WTC11 (cell line): ENCODE measurements around the gene GFOD2. TPM values are rescaled to one million over a fixed set of nuclear protein-coding genes. Genes with fewer than 3 reads are reported as not detected.

Experiments used
- ATAC-seq: fragments of 200-7000 bp; cut with Tn5 transposase; 2 replicates; pipeline ENCODE4 v1.10.0; 2021; ENCODE audit warnings: mild to moderate bottlenecking, moderate library complexity
- CTCF ChIA-PET: fragments of 300-600 bp; sonication (Branson Sonifier 250); formaldehyde crosslinking; loops from one replicate; lab custom pipeline; 2021; ENCODE audit warnings: antibody characterized with exemption; lab: Charles Lee
- POLR2A ChIA-PET: fragments of 350-600 bp; sonication (Branson Sonifier 250); formaldehyde crosslinking; loops from one replicate; lab custom pipeline; 2021; ENCODE audit warnings: antibody characterized with exemption; lab: Charles Lee
- DNase-seq: peaks from one replicate; pipeline ENCODE4 v3.0.0; 2021; ENCODE audit warnings: low spot score
- H3K27ac Mint-ChIP-seq: 2 replicates; pipeline ENCODE4 v1.8.0; 2021; ENCODE audit warnings: mixed read lengths
- H3K27me3 Mint-ChIP-seq: 2 replicates; pipeline ENCODE4 v1.8.0; 2021; ENCODE audit warnings: low read depth, mild to moderate bottlenecking, moderate library complexity, mixed read lengths
- H3K36me3 Mint-ChIP-seq: 2 replicates; pipeline ENCODE4 v1.8.0; 2021; ENCODE audit warnings: mixed read lengths
- H3K4me1 Mint-ChIP-seq: 2 replicates; pipeline ENCODE4 v1.8.0; 2022; ENCODE audit warnings: mixed read lengths
- H3K4me3 Mint-ChIP-seq: 2 replicates; pipeline ENCODE4 v1.8.0; 2021; ENCODE audit warnings: mild to moderate bottlenecking, moderate library complexity, mixed read lengths
- H3K9me3 Mint-ChIP-seq: 2 replicates; pipeline ENCODE4 v1.8.0; 2021; ENCODE audit warnings: mixed read lengths
- ATF1 ChIP-seq: sonication (generic); formaldehyde crosslinking; IDR thresholded peaks from 2 replicates; pipeline ENCODE4 v1.8.1; 2023; ENCODE audit warnings: mild to moderate bottlenecking, moderate library complexity, missing genetic modification reagents
- CREM ChIP-seq: sonication (generic); formaldehyde crosslinking; IDR thresholded peaks from 2 replicates; pipeline ENCODE4 v1.8.1; 2022; ENCODE audit warnings: mild to moderate bottlenecking, missing genetic modification reagents, moderate library complexity
- E2F4 ChIP-seq: sonication (generic); formaldehyde crosslinking; IDR thresholded peaks from 2 replicates; pipeline ENCODE4 v1.8.1; 2022; ENCODE audit warnings: low read depth, mild to moderate bottlenecking, moderate library complexity, missing genetic modification reagents, borderline replicate concordance
- ERG ChIP-seq: fragments of 250-450 bp; sonication (Bioruptor Pico); IDR thresholded peaks from 2 replicates; pipeline ENCODE4 v1.8.0; 2021; ENCODE audit warnings: mild to moderate bottlenecking
- ESRRA ChIP-seq: sonication (generic); formaldehyde crosslinking; IDR thresholded peaks from 2 replicates; pipeline ENCODE4 v1.8.1; 2022; ENCODE audit warnings: mild to moderate bottlenecking, missing genetic modification reagents, borderline replicate concordance
- ETV6 ChIP-seq: sonication (generic); formaldehyde crosslinking; IDR thresholded peaks from 2 replicates; pipeline ENCODE4 v1.8.1; 2022; ENCODE audit warnings: mild to moderate bottlenecking, missing genetic modification reagents
- FOXJ3 ChIP-seq: sonication (generic); formaldehyde crosslinking; IDR thresholded peaks from 2 replicates; pipeline ENCODE4 v1.9.0; 2021; ENCODE audit warnings: missing genetic modification reagents, mild to moderate bottlenecking, borderline replicate concordance
- GABPB1 ChIP-seq: sonication (generic); formaldehyde crosslinking; IDR thresholded peaks from 2 replicates; pipeline ENCODE4 v1.8.1; 2023; ENCODE audit warnings: mild to moderate bottlenecking, missing genetic modification reagents
- GRHL2 ChIP-seq: fragments of 250-450 bp; sonication (Bioruptor Pico); IDR thresholded peaks from 2 replicates; pipeline ENCODE4 v1.8.0; 2022; ENCODE audit warnings: mild to moderate bottlenecking, moderate library complexity; ENCODE audit not compliant: insufficient replicate concordance, severe bottlenecking
- GTF2I ChIP-seq: fragments of 250-450 bp; sonication (Bioruptor Pico); conservative IDR thresholded peaks from 2 replicates; pipeline ENCODE4 v1.4.0; 2021; ENCODE audit warnings: mild to moderate bottlenecking
- MAX ChIP-seq: sonication (generic); formaldehyde crosslinking; IDR thresholded peaks from 2 replicates; pipeline ENCODE4 v1.8.0; 2022; ENCODE audit warnings: mild to moderate bottlenecking, missing genetic modification reagents
- MXD4 ChIP-seq: fragments of 250-450 bp; sonication (Bioruptor Pico); IDR thresholded peaks from 2 replicates; pipeline ENCODE4 v1.8.0; 2021; ENCODE audit warnings: mild to moderate bottlenecking, moderate library complexity, borderline replicate concordance
- NR3C1 ChIP-seq: sonication (generic); formaldehyde crosslinking; conservative IDR thresholded peaks from 2 replicates; pipeline ENCODE4 v1.8.1; 2023; ENCODE audit warnings: low read depth, mild to moderate bottlenecking, missing genetic modification reagents
- PRRX2 ChIP-seq: fragments of 250-450 bp; sonication (Bioruptor Pico); IDR thresholded peaks from 2 replicates; pipeline ENCODE4 v1.8.0; 2021; ENCODE audit warnings: mild to moderate bottlenecking
- SOX15 ChIP-seq: fragments of 250-450 bp; sonication (Bioruptor Pico); IDR thresholded peaks from 2 replicates; pipeline ENCODE4 v1.9.0; 2021; ENCODE audit warnings: mild to moderate bottlenecking
- SP1 ChIP-seq: sonication (generic); formaldehyde crosslinking; conservative IDR thresholded peaks from 2 replicates; pipeline ENCODE4 v1.8.1; 2022; ENCODE audit warnings: missing genetic modification reagents
- TEAD1 ChIP-seq: sonication (generic); formaldehyde crosslinking; IDR thresholded peaks from 2 replicates; pipeline ENCODE4 v1.8.0; 2022; ENCODE audit warnings: mild to moderate bottlenecking, missing genetic modification reagents
- TP53 ChIP-seq: sonication (generic); formaldehyde crosslinking; IDR thresholded peaks from 2 replicates; pipeline ENCODE4 v1.8.1; 2023; ENCODE audit warnings: mild to moderate bottlenecking, missing genetic modification reagents
- USF1 ChIP-seq: sonication (generic); formaldehyde crosslinking; IDR thresholded peaks from 2 replicates; pipeline ENCODE4 v1.8.0; 2022; ENCODE audit warnings: mild to moderate bottlenecking, missing genetic modification reagents
- ZBTB21 ChIP-seq: sonication (generic); formaldehyde crosslinking; IDR thresholded peaks from 2 replicates; pipeline ENCODE4 v1.8.1; 2023; ENCODE audit warnings: mild to moderate bottlenecking, missing genetic modification reagents, borderline replicate concordance
- ZNF138 ChIP-seq: sonication (generic); formaldehyde crosslinking; conservative IDR thresholded peaks from 2 replicates; pipeline ENCODE4 v1.8.1; 2022; ENCODE audit warnings: mild to moderate bottlenecking, moderate library complexity, missing genetic modification reagents
- ZNF396 ChIP-seq: fragments of 250-450 bp; sonication (Bioruptor Pico); IDR thresholded peaks from 2 replicates; pipeline ENCODE4 v1.8.0; 2021; ENCODE audit warnings: mild to moderate bottlenecking, moderate library complexity, borderline replicate concordance
- total RNA-seq: library from RNA; stranded (reverse); gene quantifications from 3 replicates; pipeline ENCODE4 v1.2.3, GENCODE V29; 2021
- TF ChIP-seq, protein P1 (sequence below): sonication (generic); formaldehyde crosslinking; IDR thresholded peaks from 2 replicates; pipeline ENCODE4 v1.8.1; 2022; ENCODE audit warnings: mild to moderate bottlenecking, moderate library complexity, missing genetic modification reagents
- TF ChIP-seq, protein P2 (sequence below): sonication (generic); formaldehyde crosslinking; IDR thresholded peaks from 2 replicates; pipeline ENCODE4 v1.8.1; 2022; ENCODE audit warnings: low read depth, missing genetic modification reagents, borderline replicate concordance

The GFOD2 gene
- total RNA-seq, 1 experiment from 2014 or later = 29.5 TPM

DNA sequence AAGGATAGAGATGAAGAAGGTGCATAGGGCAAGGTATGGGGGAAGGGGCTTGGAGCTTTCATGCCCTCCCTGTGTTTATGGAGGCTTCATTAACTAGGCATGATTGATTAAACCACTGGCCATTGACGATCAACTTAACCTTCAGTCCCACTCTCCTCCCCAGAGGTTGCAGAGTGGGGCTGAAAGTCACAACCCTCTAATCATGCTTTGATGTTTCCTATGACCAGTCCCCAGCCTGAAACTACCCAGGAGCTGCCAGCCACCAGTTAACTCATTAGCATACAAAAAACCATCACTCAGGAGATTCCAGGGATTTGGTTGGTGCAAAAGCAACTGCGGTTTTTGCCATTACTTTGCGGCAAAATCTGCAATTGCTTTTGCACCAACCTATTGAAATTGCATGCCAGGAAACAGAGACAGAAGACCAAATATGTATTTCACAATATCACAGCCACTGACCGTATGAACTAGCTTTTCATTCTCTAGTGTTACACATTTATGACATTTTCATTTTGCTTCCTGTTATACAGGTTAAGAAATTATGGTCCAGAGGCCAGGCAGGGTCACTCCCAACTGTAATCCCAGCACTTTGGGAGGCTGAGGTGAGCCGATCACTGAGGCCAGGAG lies 5.4 kb downstream of the GFOD2 start (continued):
- no peak for TF ChIP-seq E2F4 (CRISPR knock-in tag)
- no peak for TF ChIP-seq ERG

GRCh38 chr16:67710607-67711006 lies 8.5 kb downstream of the GFOD2 start:
- POLR2A ChIA-PET = no interaction called here

GRCh38 chr16:67709050-67709449 lies 10.1 kb downstream of the GFOD2 start:
- Mint-ChIP-seq H3K27me3 (no peaks in the 10 kb centered on the region), H3K4me1 (peaks cover 28% of the 10 kb centered on the region), H3K9me3 (no peaks in the 10 kb centered on the region), H3K4me3 (no peak overlapping the region), H3K27ac (no peak overlapping the region; the same call in 1 of the 2 replicates), H3K36me3 (peaks cover 5% of the 10 kb centered on the region; the same call in 1 of the 2 replicates)
- TF ChIP-seq, protein P1, sequence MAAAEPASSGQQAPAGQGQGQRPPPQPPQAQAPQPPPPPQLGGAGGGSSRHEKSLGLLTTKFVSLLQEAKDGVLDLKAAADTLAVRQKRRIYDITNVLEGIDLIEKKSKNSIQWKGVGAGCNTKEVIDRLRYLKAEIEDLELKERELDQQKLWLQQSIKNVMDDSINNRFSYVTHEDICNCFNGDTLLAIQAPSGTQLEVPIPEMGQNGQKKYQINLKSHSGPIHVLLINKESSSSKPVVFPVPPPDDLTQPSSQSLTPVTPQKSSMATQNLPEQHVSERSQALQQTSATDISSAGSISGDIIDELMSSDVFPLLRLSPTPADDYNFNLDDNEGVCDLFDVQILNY = no peak
- TF ChIP-seq ETV6 = no peak
- no peak for TF ChIP-seq FOXJ3 (CRISPR knock-in tag)
- TF ChIP-seq SP1 (CRISPR knock-in tag) = no peak
- no peak for TF ChIP-seq TEAD1 (CRISPR knock-in tag)
- no peak for TF ChIP-seq ZNF138 (CRISPR knock-in tag)
- no peak for TF ChIP-seq PRRX2 (CRISPR knock-in tag)
- TF ChIP-seq MAX (CRISPR knock-in tag) = no peak
- no peak for TF ChIP-seq ZNF396 (CRISPR knock-in tag)
- DNase-seq (no peak), ATAC-seq (no peak)
- CTCF ChIA-PET = interaction anchor here (1.5 to 2.3 kb wide), 3 partner anchors 37 to 107 kb away, joined by 3 to 8 read pairs (median 7); no protein-coding TSS in a partner anchor
- POLR2A ChIA-PET = no interaction called here

More at GRCh38 chr16:67710607-67711006, 8.5 kb downstream of the GFOD2 start:
- Mint-ChIP-seq H3K4me3 (no peak overlapping the region), H3K4me1 (peaks cover 31% of the 10 kb centered on the region), H3K36me3 (peaks cover 5% of the 10 kb centered on the region; the same call in 1 of the 2 replicates), H3K27me3 (no peaks in the 10 kb centered on the region), H3K9me3 (no peaks in the 10 kb centered on the region), H3K27ac (peak overlapping the region; percentile 55)
- ATAC-seq (no peak), DNase-seq (no peak)
- TF ChIP-seq GTF2I (CRISPR knock-in tag) (no peak), CREM (CRISPR knock-in tag) (no peak), TP53 (no peak), GRHL2 (CRISPR knock-in tag) (no peak), ESRRA (CRISPR knock-in tag) (no peak), USF1 (no peak), SOX15 (no peak), GABPB1 (no peak), NR3C1 (CRISPR knock-in tag) (no peak), MXD4 (CRISPR knock-in tag) (no peak), MAX (CRISPR knock-in tag) (no peak), ZBTB21 (CRISPR knock-in tag) (no peak), ATF1 (CRISPR knock-in tag) (no peak)
- TF ChIP-seq, protein P2, sequence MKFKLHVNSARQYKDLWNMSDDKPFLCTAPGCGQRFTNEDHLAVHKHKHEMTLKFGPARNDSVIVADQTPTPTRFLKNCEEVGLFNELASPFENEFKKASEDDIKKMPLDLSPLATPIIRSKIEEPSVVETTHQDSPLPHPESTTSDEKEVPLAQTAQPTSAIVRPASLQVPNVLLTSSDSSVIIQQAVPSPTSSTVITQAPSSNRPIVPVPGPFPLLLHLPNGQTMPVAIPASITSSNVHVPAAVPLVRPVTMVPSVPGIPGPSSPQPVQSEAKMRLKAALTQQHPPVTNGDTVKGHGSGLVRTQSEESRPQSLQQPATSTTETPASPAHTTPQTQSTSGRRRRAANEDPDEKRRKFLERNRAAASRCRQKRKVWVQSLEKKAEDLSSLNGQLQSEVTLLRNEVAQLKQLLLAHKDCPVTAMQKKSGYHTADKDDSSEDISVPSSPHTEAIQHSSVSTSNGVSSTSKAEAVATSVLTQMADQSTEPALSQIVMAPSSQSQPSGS (CRISPR knock-in tag) = no peak
- CTCF ChIA-PET = interaction anchor here (2.3 kb wide), 1 partner anchor 106 kb away, joined by 8 read pairs; no protein-coding TSS in a partner anchor
